8988T (cell line): Measurements from ENCODE around the gene UGT2B10.
"Not testable (repeated sequence)": the region's sequence is repeated elsewhere in the genome, so short reads cannot be mapped to it uniquely, and the experiment has no call there.

ENCODE experiments used
- DNase-seq: peaks from one replicate; pipeline ENCODE4 v3.0.0; 2011

UGT2B10 gene

GRCh38 chr4:68815617-68816409 lies at the start of gene UGT2B10:
Gene UGT2B10 (plus strand): TSS chr4:68815994. CDS start chr4:68816020, 26 bp downstream.
- not testable (repeated sequence) for DNase-seq

DNA sequence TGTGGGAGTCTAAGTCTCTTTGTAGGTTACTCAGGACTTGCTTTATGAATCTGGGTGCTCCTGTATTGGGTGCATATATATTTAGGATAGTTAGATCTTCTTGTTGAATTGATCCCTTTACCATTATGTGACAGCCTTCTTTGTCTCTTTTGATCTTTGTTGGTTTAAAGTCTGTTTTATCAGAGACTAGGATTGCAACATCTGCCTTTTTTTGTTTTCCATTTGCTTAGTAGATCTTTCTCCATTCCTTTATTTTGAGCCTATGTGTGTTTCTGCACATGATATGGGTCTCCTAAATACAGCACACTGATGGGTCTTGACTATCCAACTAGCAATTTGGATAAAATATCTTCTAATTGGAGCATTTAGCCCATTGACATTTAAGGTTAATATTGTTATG lies 44.0 kb upstream of the UGT2B10 start:
- DNase-seq, result not testable (repeated sequence)

- DNase-seq, result no peak
These were observed 42.1 kb upstream of the UGT2B10 start for GRCh38 chr4:68773699-68774098.

DNA sequence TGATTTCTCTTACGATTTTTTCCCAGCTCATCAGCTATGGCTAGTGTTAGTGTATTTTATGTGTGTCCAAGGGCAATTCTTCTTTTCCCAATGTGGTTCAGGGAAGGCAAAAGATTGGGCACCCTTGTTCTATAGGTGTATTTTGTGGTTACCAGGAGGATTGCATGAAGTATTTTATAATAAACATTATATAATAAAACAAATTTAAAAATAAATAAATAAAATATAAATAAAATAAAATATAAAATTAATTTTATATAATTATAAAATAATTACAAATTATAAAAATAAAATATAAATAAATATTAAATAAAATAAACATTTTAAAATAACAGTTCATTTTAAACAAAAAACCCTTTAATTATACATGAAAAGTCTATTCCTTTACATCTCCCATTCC lies 35.6 kb upstream of the UGT2B10 start:
- no peak for DNase-seq

DNA sequence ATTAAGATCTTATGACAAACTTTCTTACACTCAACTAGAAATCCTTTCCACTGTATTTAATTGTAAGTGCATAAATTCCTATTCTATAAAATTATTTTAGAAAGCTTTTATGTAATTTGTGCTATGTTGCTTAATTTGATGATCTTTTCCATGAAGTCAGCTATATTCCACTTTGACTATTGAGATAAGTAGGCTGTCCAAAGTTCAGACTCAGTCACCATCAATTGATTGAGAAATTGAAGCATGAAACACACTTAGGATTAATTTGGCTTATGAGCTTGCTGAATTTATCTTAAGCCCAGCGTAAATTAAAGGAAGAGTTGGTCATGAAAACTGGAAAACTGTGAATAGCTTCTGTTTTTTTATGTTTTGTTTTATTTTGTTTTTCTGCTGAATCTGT lies 18.7 kb upstream of the UGT2B10 start:
- no peak for DNase-seq

GRCh38 chr4:68797618-68798017 lies 18.2 kb upstream of the UGT2B10 start:
- DNase-seq, result no peak

- DNase-seq, result no peak
These were observed 12.8 kb upstream of the UGT2B10 start for GRCh38 chr4:68803013-68803412.

DNA sequence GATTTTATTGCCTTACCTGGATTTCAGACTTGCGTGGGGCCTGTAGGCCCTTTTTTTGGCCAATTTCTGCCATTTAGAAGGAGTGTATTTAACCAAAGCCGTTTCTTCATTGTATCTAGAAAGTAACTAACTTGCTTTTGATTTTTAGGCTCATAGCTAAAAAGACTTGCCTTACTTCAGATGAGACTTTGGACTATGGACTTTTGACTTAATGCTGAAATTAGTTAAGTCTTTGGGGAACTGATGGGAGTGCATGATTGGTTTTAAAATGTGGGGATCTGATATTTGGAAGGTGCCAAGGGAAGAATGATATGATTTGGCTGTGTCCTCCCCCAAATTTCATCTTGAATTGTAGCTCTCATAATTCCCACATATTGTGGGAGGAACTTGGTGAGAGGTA lies 7.7 kb upstream of the UGT2B10 start:
- DNase-seq, result no peak

- no peak for DNase-seq
These were observed 4.9 kb upstream of the UGT2B10 start for GRCh38 chr4:68810919-68811318.

DNA sequence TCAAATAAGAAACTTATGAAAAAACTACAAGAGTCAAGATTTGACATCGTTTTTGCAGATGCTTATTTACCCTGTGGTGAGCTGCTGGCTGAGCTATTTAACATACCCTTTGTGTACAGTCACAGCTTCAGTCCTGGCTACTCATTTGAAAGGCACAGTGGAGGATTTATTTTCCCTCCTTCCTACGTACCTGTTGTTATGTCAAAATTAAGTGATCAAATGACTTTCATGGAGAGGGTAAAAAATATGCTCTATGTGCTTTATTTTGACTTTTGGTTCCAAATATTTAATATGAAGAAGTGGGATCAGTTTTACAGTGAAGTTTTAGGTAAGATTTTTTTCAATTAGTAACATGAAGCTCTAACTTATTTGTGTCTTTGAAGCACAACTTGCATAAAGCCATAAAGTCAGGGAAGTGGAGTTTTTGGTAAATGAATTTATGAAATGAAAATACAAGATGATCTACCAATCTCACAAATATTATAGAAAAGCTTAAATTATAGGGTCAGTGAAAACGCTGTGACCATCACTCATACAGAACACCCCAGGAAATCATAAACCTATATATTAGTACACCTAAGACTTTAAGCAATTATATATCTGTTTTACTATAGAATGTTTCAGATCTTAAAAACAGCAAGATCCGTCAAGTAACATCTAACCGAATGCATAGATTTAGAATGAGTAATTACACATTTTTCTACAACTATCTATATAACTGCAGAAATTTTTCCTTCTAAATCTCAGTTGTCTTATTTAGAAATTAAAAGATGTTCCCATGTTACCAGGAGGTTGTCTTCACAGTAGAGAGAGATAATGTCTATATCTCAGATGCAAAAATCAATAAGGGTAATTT lies 844 bp downstream of the UGT2B10 start:
- not testable (repeated sequence) for DNase-seq

DNA sequence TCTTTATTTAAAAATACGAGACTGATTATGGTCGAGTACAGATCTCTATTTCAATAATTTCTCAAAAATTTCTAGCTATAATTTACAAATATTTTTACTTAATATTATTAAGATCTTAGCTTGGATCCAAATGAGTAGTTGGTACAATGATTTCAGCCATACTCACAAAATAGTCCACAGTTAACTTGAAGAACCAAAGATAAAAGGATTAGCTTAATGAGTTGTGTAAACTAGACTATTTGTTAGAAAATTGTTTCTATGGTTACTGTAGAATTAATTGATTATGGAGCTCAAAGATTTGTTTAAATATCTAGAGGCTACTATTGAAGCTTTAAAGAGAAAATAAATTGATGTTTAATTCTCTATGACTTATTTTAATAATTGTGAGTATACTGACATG lies 1.6 kb downstream of the UGT2B10 start:
- DNase-seq, result no peak

DNA sequence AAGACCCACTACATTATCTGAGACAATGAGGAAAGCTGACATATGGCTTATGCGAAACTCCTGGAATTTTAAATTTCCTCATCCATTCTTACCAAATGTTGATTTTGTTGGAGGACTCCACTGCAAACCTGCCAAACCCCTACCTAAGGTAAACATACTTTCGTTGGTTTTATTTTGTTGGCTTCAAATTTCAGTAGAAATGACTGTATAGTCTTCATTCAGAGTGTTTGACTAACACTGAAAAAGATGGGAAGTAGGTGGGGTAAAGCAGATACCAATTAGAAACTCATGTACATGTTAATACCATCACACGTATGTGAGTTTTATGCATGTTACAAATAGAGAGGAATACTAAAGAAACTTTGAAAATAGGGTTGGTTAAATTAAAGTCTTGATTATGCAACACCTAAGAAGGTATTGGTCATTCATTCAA lies 2.3 kb downstream of the UGT2B10 start:
- not testable (repeated sequence) for DNase-seq

- DNase-seq, result no peak
These were observed 15.8 kb downstream of the UGT2B10 start for GRCh38 chr4:68831642-68832041.

DNA sequence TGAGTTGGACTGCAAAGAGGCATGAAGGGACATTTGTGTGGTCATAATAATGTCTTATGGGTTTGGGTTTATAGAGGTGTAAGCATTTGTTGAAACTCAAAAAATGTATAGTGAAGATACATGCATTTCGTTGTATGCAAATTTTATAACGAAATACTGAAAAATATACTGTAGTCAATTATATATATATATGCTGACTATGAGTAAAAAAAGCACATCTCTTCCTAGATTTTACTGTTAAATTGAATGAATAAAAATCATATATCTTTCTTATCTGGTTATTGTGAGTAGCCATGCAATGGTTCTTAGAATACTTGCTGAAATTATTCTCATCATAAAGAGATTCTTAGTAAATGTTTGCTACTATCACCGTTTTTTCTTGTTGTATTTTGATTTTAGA lies 34.5 kb downstream of the UGT2B10 start:
- no peak for DNase-seq

- DNase-seq, result no peak
These were observed 40.0 kb downstream of the UGT2B10 start for GRCh38 chr4:68855771-68856170.

DNA sequence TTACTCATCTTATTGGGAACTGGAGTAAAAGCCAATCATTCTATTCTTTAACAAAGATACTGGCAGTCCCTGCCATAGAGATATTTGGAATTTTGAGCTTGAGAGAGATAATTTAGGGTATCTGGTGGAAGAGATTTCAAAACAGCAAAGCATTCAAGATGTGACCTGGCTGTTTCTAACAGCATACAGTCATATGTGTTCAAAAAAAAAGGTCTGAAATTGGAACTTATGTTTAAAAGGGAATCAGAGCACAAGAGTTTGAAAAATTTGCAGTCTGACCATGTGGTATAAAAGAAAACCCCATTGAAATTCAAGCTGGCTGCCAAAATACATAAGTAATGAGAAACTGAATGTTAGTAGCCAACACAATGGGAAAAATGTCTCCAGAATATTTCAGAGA lies 42.2 kb downstream of the UGT2B10 start:
- DNase-seq, result no peak

GRCh38 chr4:68859655-68860054 lies 43.9 kb downstream of the UGT2B10 start:
- no peak for DNase-seq

GRCh38 chr4:68861057-68861456 lies 45.3 kb downstream of the UGT2B10 start:
- DNase-seq, result no peak

- no peak for DNase-seq
These were observed 48.8 kb downstream of the UGT2B10 start for GRCh38 chr4:68864438-68865187.

DNA sequence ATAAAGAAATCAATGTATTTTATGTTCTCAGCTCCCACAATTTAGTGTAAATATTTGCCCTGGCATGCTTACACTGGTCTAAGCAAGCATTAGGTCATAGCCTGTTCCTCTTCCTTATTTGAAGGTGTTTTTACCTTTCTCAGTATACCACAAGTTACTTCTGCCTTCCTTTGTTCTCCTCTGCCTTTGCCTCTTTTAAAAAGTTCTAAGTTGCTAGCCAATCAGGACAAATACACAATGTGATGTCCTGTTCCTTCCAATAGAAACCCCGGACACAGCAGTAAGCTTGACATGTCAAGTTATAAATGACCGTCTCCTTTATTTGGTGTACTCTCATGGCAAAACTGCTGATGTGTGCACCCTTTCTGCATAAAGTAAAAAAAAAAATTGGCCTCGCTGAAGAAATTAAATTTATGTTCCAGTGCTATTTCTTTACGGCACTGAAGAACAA lies 49.4 kb downstream of the UGT2B10 start:
- DNase-seq, result no peak

DNA sequence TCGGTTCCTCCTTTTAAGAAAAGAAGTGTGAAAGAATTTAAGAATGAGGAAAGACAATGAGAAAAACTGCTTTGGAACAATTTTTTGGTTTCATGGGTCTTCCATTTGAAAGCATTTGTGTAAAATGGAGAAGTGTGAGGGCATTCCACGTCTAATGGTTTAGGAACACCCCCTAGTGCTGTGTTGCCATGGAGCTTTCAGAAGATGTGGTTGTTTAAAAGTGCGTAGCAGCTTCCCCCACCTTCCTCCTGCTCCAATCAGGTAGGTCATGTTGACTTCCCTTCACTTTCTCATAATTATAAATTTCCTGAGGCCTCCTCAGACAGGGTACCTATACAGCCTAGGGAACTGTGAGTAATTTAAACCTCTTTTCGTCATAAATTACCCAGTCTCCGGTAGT lies 50.0 kb downstream of the UGT2B10 start:
- no peak for DNase-seq

- DNase-seq, result no peak
These were observed 53.5 kb downstream of the UGT2B10 start for GRCh38 chr4:68869274-68869773.
